PC-3 (cell line): ENCODE results near the gene LBX1. TPM values are rescaled to one million over a fixed set of nuclear protein-coding genes. Genes with fewer than 3 reads are reported as not detected.

Source experiments
- ATAC-seq: fragments of 200-7000 bp; cut with Tn5 transposase; 2 replicates; pipeline ENCODE4 v1.9.1; 2020; ENCODE audit warnings: mild to moderate bottlenecking, moderate library complexity
- BruUV-seq: library from RNA; stranded (reverse); fragments of 400-500 nt; replicated peaks from 2 replicates; lab custom pipeline; 2021; lab: Mats Ljungman, UMichigan
- CTCF ChIA-PET: fragments of 300-600 bp; sonication (Branson Sonifier 250); formaldehyde crosslinking; loops from one replicate; lab custom pipeline; 2022; ENCODE audit warnings: antibody characterized with exemption; lab: Charles Lee
- POLR2A ChIA-PET: fragments of 300-600 bp; sonication (Branson Sonifier 250); formaldehyde crosslinking; loops from one replicate; lab custom pipeline; 2022; ENCODE audit warnings: antibody characterized with exemption; ENCODE audit not compliant: unreplicated experiment; lab: Charles Lee
- DNase-seq: peaks from one replicate; pipeline ENCODE4 v3.0.0-alpha.2; 2015
- H2AFZ ChIP-seq: fragments of 300-600 bp; sonication (generic); 2 replicates; pipeline ENCODE4 v1.6.0; 2016; ENCODE audit warnings: antibody characterized with exemption, low read length
- H3F3A ChIP-seq: fragments of 300-600 bp; sonication (generic); one replicate; pipeline ENCODE4 v1.6.0; 2017; ENCODE audit warnings: antibody characterized with exemption, low read length, control low read depth, mild to moderate bottlenecking; ENCODE audit not compliant: unreplicated experiment
- H3K27ac ChIP-seq: fragments of 300-600 bp; sonication (generic); 2 replicates; pipeline ENCODE4 v1.5.1; 2016; ENCODE audit warnings: mild to moderate bottlenecking, low read length
- H3K27me3 ChIP-seq: fragments of 300-600 bp; sonication (generic); 2 replicates; pipeline ENCODE4 v1.6.1; 2016; ENCODE audit warnings: low read length, mixed read lengths
- H3K36me3 ChIP-seq: fragments of 300-600 bp; sonication (generic); 2 replicates; pipeline ENCODE4 v1.6.1; 2016; ENCODE audit warnings: low read depth, mixed run types, low read length, mixed read lengths
- H3K4me1 ChIP-seq: fragments of 300-600 bp; sonication (generic); 2 replicates; pipeline ENCODE4 v1.5.1; 2016; ENCODE audit warnings: low read length; ENCODE audit not compliant: insufficient read depth
- H3K4me2 ChIP-seq: fragments of 300-600 bp; sonication (generic); 2 replicates; pipeline ENCODE4 v1.6.0; 2016; ENCODE audit warnings: low read length
- H3K4me3 ChIP-seq: fragments of 300-600 bp; sonication (generic); 2 replicates; pipeline ENCODE4 v1.5.1; 2016; ENCODE audit warnings: mild to moderate bottlenecking, low read length, mixed read lengths
- H3K79me2 ChIP-seq: fragments of 300-600 bp; sonication (generic); 2 replicates; pipeline ENCODE4 v1.6.1; 2017; ENCODE audit warnings: low read length, mixed read lengths
- H3K9ac ChIP-seq: fragments of 300-600 bp; sonication (generic); 2 replicates; pipeline ENCODE4 v1.6.0; 2016; ENCODE audit warnings: mild to moderate bottlenecking, low read length
- H3K9me2 ChIP-seq: fragments of 300-600 bp; sonication (generic); replicated peaks from 2 replicates; pipeline ENCODE4 v1.6.1; 2016; ENCODE audit warnings: mixed run types, low read length, mixed read lengths
- H3K9me3 ChIP-seq: fragments of 300-600 bp; sonication (generic); 2 replicates; pipeline ENCODE4 v1.6.1; 2016; ENCODE audit warnings: low read length, mixed read lengths
- H4K20me1 ChIP-seq: fragments of 300-600 bp; sonication (generic); 2 replicates; pipeline ENCODE4 v1.6.1; 2016; ENCODE audit warnings: low read length, mixed read lengths
- EZH2 ChIP-seq: fragments of 300-600 bp; sonication (generic); IDR thresholded peaks from one replicate; pipeline ENCODE4 v1.6.1; 2017; ENCODE audit warnings: antibody characterized with exemption, mild to moderate bottlenecking, low read length; ENCODE audit not compliant: unreplicated experiment
- EZH2phosphoT487 ChIP-seq: fragments of 300-600 bp; sonication (generic); IDR thresholded peaks from 2 replicates; pipeline ENCODE4 v1.6.1; 2018; ENCODE audit warnings: mild to moderate bottlenecking, antibody characterized with exemption, low read length, borderline replicate concordance
- intact Hi-C: fragments of 100-400 bp; cut with micrococcal nuclease; formaldehyde crosslinking; loops from 2 replicates; pipeline ENCODE4 v1.9.0; 2023
- total RNA-seq: library from RNA; depleted of rRNA; stranded (reverse); fragments of >200 nt; gene quantifications from 2 replicates; pipeline ENCODE4 v1.2.3, GENCODE V29; 2014
- TF ChIP-seq, protein P1 (sequence below): fragments of 300-600 bp; sonication (generic); conservative IDR thresholded peaks from 2 replicates; pipeline ENCODE4 v1.5.1; 2017; ENCODE audit warnings: antibody characterized with exemption, low read depth, mild to moderate bottlenecking, low read length

The LBX1 gene
- total RNA-seq, 1 experiment from 2014 or later, result not detected

DNA sequence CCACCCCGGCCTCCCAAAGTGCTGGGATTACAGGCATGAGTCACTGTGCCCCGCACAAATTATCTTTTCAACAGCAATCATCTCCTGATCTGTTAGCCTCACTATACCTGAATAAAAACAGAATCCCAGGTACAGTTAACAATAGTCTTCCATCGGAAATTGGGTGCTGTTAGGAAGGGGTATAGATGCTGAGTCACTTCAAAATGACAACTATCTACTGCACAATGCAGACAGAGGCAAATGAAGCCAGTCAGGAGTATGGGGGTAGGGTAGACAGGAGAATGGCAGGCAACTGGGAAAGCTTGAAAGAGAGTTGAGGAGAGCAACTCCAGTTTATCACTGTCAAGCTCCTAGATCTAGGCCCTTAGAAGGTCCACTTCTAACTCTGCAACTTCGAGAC, 40.3 kb downstream of the LBX1 start:
- BruUV-seq, result no TSS peak
- Histone ChIP-seq H3K9me2 (no peaks in the 10 kb centered on the region), H2AFZ (no peak overlapping the region), H3K79me2 (no peaks in the 10 kb centered on the region), H3K36me3 (no peaks in the 10 kb centered on the region), H3K4me1 (no peaks in the 10 kb centered on the region), H4K20me1 (no peaks in the 10 kb centered on the region), H3K27ac (no peak overlapping the region), H3F3A (no peaks in the 10 kb centered on the region), H3K4me3 (no peak overlapping the region), H3K9me3 (no peaks in the 10 kb centered on the region), H3K9ac (no peak overlapping the region), H3K4me2 (no peak overlapping the region), H3K27me3 (no peaks in the 10 kb centered on the region)
- no peak for TF ChIP-seq EZH2
- no peak for TF ChIP-seq EZH2phosphoT487
- TF ChIP-seq, protein P1, sequence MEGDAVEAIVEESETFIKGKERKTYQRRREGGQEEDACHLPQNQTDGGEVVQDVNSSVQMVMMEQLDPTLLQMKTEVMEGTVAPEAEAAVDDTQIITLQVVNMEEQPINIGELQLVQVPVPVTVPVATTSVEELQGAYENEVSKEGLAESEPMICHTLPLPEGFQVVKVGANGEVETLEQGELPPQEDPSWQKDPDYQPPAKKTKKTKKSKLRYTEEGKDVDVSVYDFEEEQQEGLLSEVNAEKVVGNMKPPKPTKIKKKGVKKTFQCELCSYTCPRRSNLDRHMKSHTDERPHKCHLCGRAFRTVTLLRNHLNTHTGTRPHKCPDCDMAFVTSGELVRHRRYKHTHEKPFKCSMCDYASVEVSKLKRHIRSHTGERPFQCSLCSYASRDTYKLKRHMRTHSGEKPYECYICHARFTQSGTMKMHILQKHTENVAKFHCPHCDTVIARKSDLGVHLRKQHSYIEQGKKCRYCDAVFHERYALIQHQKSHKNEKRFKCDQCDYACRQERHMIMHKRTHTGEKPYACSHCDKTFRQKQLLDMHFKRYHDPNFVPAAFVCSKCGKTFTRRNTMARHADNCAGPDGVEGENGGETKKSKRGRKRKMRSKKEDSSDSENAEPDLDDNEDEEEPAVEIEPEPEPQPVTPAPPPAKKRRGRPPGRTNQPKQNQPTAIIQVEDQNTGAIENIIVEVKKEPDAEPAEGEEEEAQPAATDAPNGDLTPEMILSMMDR, result no peak
- intact Hi-C loops, result no loop called here
- ChIA-PET POLR2A (no interaction called here), CTCF (no interaction called here)
- ATAC-seq (no peak), DNase-seq (no peak)

DNA sequence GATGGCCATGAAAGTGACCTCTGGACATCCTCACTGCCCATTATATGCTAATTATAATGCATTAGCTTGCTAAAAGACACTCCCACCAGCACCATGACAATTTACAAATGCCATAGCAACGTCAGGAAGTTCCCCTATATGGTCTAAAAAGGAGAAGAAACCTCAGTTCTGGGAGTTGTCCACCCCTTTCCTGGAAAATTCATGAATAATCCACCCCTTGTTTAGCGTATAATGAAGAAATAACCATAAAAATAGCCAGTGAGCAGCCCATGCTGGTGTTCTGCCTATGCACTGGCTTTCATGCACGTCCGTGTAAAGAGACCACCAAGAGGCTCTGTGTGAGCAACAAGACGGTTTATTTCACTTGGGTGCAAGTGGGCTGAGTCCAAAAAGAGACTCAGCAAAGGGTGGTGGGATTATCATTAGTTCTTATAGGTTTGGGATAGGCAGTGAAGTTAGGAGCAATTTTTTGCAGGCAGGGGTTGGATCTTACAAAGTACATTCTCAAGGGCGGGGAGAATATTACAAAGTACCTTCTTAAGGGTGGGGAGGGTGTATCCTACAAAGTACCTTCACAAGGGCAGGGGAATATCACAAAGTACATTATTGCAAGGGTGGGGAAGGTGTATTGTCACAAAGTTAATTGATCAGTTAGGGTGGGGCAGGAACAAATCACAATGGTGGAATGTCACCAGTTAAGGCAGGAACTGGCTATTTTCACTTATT, 45.6 kb downstream of the LBX1 start:
- Histone ChIP-seq H4K20me1 (no peaks in the 10 kb centered on the region), H3K4me2 (no peak overlapping the region), H3K4me3 (no peak overlapping the region), H3K36me3 (no peaks in the 10 kb centered on the region), H3K9ac (no peak overlapping the region), H3K27me3 (peaks cover 17% of the 10 kb centered on the region; the same call in 1 of the 2 replicates), H3F3A (no peaks in the 10 kb centered on the region), H2AFZ (no peak overlapping the region), H3K79me2 (no peaks in the 10 kb centered on the region), H3K4me1 (no peaks in the 10 kb centered on the region), H3K9me2 (no peaks in the 10 kb centered on the region), H3K9me3 (no peaks in the 10 kb centered on the region), H3K27ac (no peak overlapping the region)
- DNase-seq (no peak), ATAC-seq (no peak)
- CTCF ChIA-PET, result no interaction called here
- no TSS peak for BruUV-seq
- intact Hi-C loops, result no loop called here
- TF ChIP-seq, protein P1, result no peak
- TF ChIP-seq EZH2phosphoT487, result no peak
- TF ChIP-seq EZH2, result no peak
- POLR2A ChIA-PET, result no interaction called here

DNA sequence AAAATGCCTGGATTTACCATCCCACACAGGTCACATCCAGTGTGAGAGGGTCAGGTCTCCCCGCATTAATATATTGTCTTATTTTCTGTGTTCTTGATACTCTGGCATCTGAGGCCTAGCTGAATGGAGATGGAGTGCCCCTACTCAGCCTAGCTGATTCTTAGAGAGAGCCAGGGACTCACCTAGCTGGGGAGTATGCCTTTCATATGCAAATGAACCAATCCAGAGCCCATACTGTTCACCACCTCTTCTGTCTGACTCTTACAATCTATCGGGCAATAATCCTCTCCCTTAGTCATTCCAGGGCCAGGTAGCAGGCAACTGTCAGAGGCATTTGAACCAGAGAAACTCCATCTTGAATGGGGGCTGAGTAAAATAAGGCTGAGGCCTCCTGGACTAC, 46.3 kb downstream of the LBX1 start:
- no peaks in the 10 kb centered on the region for H3K79me2 ChIP-seq
- H3F3A ChIP-seq, result no peaks in the 10 kb centered on the region
- DNase-seq, result no peak
- peaks cover 17% of the 10 kb centered on the region; the same call in 1 of the 2 replicates for H3K27me3 ChIP-seq
- no peak overlapping the region for H3K4me2 ChIP-seq
- no peaks in the 10 kb centered on the region for H3K36me3 ChIP-seq
- H3K9me2 ChIP-seq, result no peaks in the 10 kb centered on the region
- POLR2A ChIA-PET, result interaction anchor here (0.6 kb wide), 1 partner anchor 23 kb away, joined by 3 read pairs; no protein-coding TSS in a partner anchor
- no peak for ATAC-seq
- H3K9me3 ChIP-seq, result no peaks in the 10 kb centered on the region
- TF ChIP-seq EZH2phosphoT487 (no peak), EZH2 (no peak)
- TF ChIP-seq, protein P1, result no peak
- no peak overlapping the region for H3K9ac ChIP-seq
- intact Hi-C loops, result no loop called here
- H4K20me1 ChIP-seq, result no peaks in the 10 kb centered on the region
- H3K4me1 ChIP-seq, result no peaks in the 10 kb centered on the region
- H3K27ac ChIP-seq, result no peak overlapping the region
- no TSS peak for BruUV-seq
- no peak overlapping the region for H3K4me3 ChIP-seq
- no peak overlapping the region for H2AFZ ChIP-seq
- CTCF ChIA-PET, result no interaction called here
